HepG2 (cell line): ENCODE data around the gene TBC1D16. TPM values are rescaled to one million over a fixed set of nuclear protein-coding genes. Genes with fewer than 3 reads are reported as not detected.
A peak's percentile ranks its signal among the peaks of the same experiment; 100 is the strongest.

Experiments used
- ARID4A ChIP-seq: sonication (generic); formaldehyde crosslinking; IDR thresholded peaks from 2 replicates; pipeline ENCODE4 v1.5.0; 2020; ENCODE audit warnings: mild to moderate bottlenecking, missing genetic modification reagents, borderline replicate concordance
- ATF6 ChIP-seq: sonication (generic); formaldehyde crosslinking; conservative IDR thresholded peaks from 2 replicates; pipeline ENCODE4 v1.4.0; 2020; ENCODE audit warnings: missing genetic modification reagents
- ELF1 ChIP-seq: sonication (generic); formaldehyde crosslinking; IDR thresholded peaks from 2 replicates; pipeline ENCODE4 v1.4.0; 2020; ENCODE audit warnings: missing genetic modification reagents
- HNRNPL ChIP-seq: fragments of 200-400 bp; formaldehyde crosslinking; IDR thresholded peaks from 2 replicates; pipeline ENCODE4 v1.6.1; 2017; ENCODE audit warnings: mild to moderate bottlenecking, low read depth, low read length
- IKZF1 ChIP-seq: fragments of 450-650 bp; IDR thresholded peaks from 2 replicates; pipeline ENCODE4 v1.7.1; 2016
- LCORL ChIP-seq, 2 experiments: fragments of 450-650 bp in 1 of 2; sonication (generic) in 1 of 2; formaldehyde crosslinking in 1 of 2; IDR thresholded peaks; 2 replicates each; pipeline versions ENCODE4 v1.5.0 to v1.6.1; 2017 to 2020; ENCODE audit warnings: antibody characterized with exemption in 1 of 2, missing genetic modification reagents in 1 of 2
- NCOA1 ChIP-seq: sonication (generic); formaldehyde crosslinking; IDR thresholded peaks from 2 replicates; pipeline ENCODE4 v1.9.0; 2021; ENCODE audit warnings: missing genetic modification reagents
- NFYC ChIP-seq: IDR thresholded peaks from 2 replicates; pipeline ENCODE4 v1.6.1; 2016; ENCODE audit warnings: missing genetic modification reagents, missing compliant biosample characterization
- NR1H2 ChIP-seq: sonication (generic); formaldehyde crosslinking; IDR thresholded peaks from 2 replicates; pipeline ENCODE4 v1.8.1; 2022; ENCODE audit warnings: low read depth, missing genetic modification reagents, borderline replicate concordance
- PAF1 ChIP-seq: IDR thresholded peaks from 2 replicates; pipeline ENCODE4 v1.6.1; 2016; ENCODE audit warnings: missing genetic modification reagents, missing compliant biosample characterization
- PPARG ChIP-seq: conservative IDR thresholded peaks from 2 replicates; pipeline ENCODE4 v1.6.1; 2016; ENCODE audit warnings: missing biosample characterization, missing genetic modification reagents
- SP4 ChIP-seq: sonication (generic); formaldehyde crosslinking; IDR thresholded peaks from 2 replicates; pipeline ENCODE4 v1.8.1; 2023; ENCODE audit warnings: mild to moderate bottlenecking, missing genetic modification reagents
- SSRP1 ChIP-seq: IDR thresholded peaks from 2 replicates; pipeline ENCODE4 v1.6.1; 2016; ENCODE audit warnings: control low read depth
- ZBTB20 ChIP-seq: sonication (generic); formaldehyde crosslinking; IDR thresholded peaks from 2 replicates; pipeline ENCODE4 v1.8.1; 2023; ENCODE audit warnings: missing genetic modification reagents, low read depth, mild to moderate bottlenecking, borderline replicate concordance
- ZNF251 ChIP-seq: sonication (generic); formaldehyde crosslinking; IDR thresholded peaks from 2 replicates; pipeline ENCODE4 v1.9.0; 2021; ENCODE audit warnings: mild to moderate bottlenecking, missing genetic modification reagents
- ZNF383 ChIP-seq: sonication (generic); formaldehyde crosslinking; IDR thresholded peaks from 2 replicates; pipeline ENCODE4 v1.4.0; 2020; ENCODE audit warnings: missing genetic modification reagents, mild to moderate bottlenecking, borderline replicate concordance
- polyA plus RNA-seq, 8 experiments: library from polyadenylated mRNA; depleted of rRNA in 3 of 8; stranded (reverse) in 7 of 8; unstranded in 1 of 8; fragments of >200 nt; fragmentation: Illumina TruSeq in 4 of 8; extraction: Trizol in 4 of 8; gene quantifications; 2 replicates each; pipeline versions ENCODE4 v1.2.1 to v1.2.3, GENCODE V29; 2011 to 2016; ENCODE audit warnings: low read depth in 4 of 8, missing spikeins in 1 of 8, mixed read lengths in 1 of 8; ENCODE audit not compliant: insufficient read depth in 1 of 8
- total RNA-seq, 5 experiments: library from RNA; depleted of rRNA; stranded (reverse); fragments of >200 nt; fragmentation: Illumina TruSeq; extraction: Trizol; gene quantifications; 2 replicates each; pipeline ENCODE4 v1.2.3, GENCODE V29; 2016; ENCODE audit warnings: low read depth in 1 of 5
- TF ChIP-seq, protein P1 (sequence below): sonication (generic); formaldehyde crosslinking; conservative IDR thresholded peaks from 2 replicates; pipeline ENCODE4 v1.8.0; 2022; ENCODE audit warnings: low read depth, missing genetic modification reagents
- TF ChIP-seq, protein P2 (sequence below): sonication (generic); formaldehyde crosslinking; IDR thresholded peaks from 2 replicates; pipeline ENCODE4 v1.4.0; 2020; ENCODE audit warnings: missing genetic modification reagents

The TBC1D16 gene
- total and polyA plus RNA-seq, 2 of the 13 experiments (the other 11 are each of a cell fraction or from before 2014, with no cell fraction given), result 14.9 to 24.9 TPM

DNA sequence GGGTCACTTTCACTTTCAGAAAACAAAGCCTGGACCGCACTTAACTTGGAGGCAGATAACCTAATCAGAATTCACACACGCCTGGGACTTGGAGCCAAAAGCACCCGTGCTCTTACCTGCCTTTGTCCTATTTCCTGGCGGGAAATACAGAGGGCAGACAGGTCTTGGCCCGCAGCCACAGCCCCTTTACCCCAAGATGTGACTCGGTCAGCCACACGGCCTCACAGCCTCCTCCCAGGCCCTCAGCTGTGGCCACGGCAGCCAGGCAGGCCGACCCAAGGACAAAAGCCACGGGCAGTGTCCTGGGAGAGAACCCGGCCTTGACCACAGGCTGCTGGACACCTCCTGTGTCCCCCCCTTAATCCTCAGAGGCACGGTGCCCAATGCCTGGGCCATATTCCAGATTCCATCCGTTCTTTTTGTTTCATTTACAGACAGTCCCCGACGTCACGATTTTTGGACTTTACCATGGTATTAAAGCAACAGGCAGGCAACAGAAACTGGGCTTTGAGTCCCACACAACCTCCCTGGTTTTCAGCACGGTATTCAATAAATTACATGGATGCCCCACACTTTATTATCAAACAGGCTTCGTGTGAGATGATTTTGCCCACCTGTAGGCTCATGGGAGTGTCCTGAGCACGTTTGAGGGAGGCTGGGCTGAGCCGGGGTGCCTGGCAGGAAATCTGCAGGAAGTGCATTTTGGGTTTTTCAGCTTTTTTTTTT, 35.6 kb upstream of the TBC1D16 start (continued):
- TF ChIP-seq, protein P1, sequence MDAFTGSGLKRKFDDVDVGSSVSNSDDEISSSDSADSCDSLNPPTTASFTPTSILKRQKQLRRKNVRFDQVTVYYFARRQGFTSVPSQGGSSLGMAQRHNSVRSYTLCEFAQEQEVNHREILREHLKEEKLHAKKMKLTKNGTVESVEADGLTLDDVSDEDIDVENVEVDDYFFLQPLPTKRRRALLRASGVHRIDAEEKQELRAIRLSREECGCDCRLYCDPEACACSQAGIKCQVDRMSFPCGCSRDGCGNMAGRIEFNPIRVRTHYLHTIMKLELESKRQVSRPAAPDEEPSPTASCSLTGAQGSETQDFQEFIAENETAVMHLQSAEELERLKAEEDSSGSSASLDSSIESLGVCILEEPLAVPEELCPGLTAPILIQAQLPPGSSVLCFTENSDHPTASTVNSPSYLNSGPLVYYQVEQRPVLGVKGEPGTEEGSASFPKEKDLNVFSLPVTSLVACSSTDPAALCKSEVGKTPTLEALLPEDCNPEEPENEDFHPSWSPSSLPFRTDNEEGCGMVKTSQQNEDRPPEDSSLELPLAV, result no peak
- TF ChIP-seq NFYC (CRISPR knock-in tag), result no peak
- no peak for TF ChIP-seq ZBTB20
- TF ChIP-seq NCOA1, result no peak
- TF ChIP-seq PAF1 (CRISPR knock-in tag), result no peak
- TF ChIP-seq PPARG (CRISPR knock-in tag), result no peak
- TF ChIP-seq ZNF251, result no peak
- TF ChIP-seq SSRP1 (CRISPR knock-in tag), result no peak
- TF ChIP-seq ATF6 (CRISPR knock-in tag), result no peak
- peak; percentile 39; the same call in 1 of the 2 replicates for TF ChIP-seq ARID4A (CRISPR knock-in tag)
- TF ChIP-seq HNRNPL, result peak; percentile 27; the same call in 1 of the 2 replicates
- TF ChIP-seq ZNF383 (CRISPR knock-in tag), result no peak
- TF ChIP-seq LCORL (IDR thresholded peaks at IDR 0.05), result no peak
- TF ChIP-seq LCORL (CRISPR knock-in tag; IDR thresholded peaks at IDR 0.05), result peak; percentile 54
- TF ChIP-seq NR1H2 (CRISPR knock-in tag), result no peak
- TF ChIP-seq IKZF1, result no peak
- TF ChIP-seq ELF1 (CRISPR knock-in tag), result no peak
- no peak for TF ChIP-seq SP4
- TF ChIP-seq, protein P2, sequence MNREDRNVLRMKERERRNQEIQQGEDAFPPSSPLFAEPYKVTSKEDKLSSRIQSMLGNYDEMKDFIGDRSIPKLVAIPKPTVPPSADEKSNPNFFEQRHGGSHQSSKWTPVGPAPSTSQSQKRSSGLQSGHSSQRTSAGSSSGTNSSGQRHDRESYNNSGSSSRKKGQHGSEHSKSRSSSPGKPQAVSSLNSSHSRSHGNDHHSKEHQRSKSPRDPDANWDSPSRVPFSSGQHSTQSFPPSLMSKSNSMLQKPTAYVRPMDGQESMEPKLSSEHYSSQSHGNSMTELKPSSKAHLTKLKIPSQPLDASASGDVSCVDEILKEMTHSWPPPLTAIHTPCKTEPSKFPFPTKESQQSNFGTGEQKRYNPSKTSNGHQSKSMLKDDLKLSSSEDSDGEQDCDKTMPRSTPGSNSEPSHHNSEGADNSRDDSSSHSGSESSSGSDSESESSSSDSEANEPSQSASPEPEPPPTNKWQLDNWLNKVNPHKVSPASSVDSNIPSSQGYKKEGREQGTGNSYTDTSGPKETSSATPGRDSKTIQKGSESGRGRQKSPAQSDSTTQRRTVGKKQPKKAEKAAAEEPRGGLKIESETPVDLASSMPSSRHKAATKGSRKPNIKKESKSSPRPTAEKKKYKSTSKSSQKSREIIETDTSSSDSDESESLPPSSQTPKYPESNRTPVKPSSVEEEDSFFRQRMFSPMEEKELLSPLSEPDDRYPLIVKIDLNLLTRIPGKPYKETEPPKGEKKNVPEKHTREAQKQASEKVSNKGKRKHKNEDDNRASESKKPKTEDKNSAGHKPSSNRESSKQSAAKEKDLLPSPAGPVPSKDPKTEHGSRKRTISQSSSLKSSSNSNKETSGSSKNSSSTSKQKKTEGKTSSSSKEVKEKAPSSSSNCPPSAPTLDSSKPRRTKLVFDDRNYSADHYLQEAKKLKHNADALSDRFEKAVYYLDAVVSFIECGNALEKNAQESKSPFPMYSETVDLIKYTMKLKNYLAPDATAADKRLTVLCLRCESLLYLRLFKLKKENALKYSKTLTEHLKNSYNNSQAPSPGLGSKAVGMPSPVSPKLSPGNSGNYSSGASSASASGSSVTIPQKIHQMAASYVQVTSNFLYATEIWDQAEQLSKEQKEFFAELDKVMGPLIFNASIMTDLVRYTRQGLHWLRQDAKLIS (CRISPR knock-in tag), result no peak
